NCI-H128 (cell line): Measurements from ENCODE around the gene SASH1.

Source experiments
- DNase-seq: peaks from one replicate; lab custom pipeline; 2025; ENCODE audit not compliant: unreplicated experiment; lab: John Stamatoyannopoulos, UW

The SASH1 gene

GRCh38 chr6:148430897-148431296 is 88.3 kb downstream of the SASH1 start:
- peak; percentile 51 for DNase-seq

GRCh38 chr6:148431413-148431812 is 88.8 kb downstream of the SASH1 start:
- DNase-seq = no peak

- DNase-seq = no peak
Measured at GRCh38 chr6:148431840-148432239, 89.2 kb downstream of the SASH1 start.

GRCh38 chr6:148432462-148433195 is 90.0 kb downstream of the SASH1 start:
- no peak for DNase-seq

- DNase-seq = no peak
Measured at GRCh38 chr6:148435386-148435785, 92.7 kb downstream of the SASH1 start.

GRCh38 chr6:148436466-148436865 is 93.8 kb downstream of the SASH1 start:
- DNase-seq = no peak

- DNase-seq = no peak
Measured at GRCh38 chr6:148438632-148439031, 96.0 kb downstream of the SASH1 start.

- DNase-seq = no peak
Measured at GRCh38 chr6:148440016-148440415, 97.4 kb downstream of the SASH1 start.

GRCh38 chr6:148440877-148441453 is 98.3 kb downstream of the SASH1 start:
- no peak for DNase-seq

GRCh38 chr6:148441454-148441911 is 98.8 kb downstream of the SASH1 start:
- DNase-seq = no peak

GRCh38 chr6:148443798-148444560 is 101.3 kb downstream of the SASH1 start:
- no peak for DNase-seq

- no peak for DNase-seq
Measured at GRCh38 chr6:148445116-148445515, 102.5 kb downstream of the SASH1 start.

GRCh38 chr6:148445620-148446019 is 103.0 kb downstream of the SASH1 start:
- no peak for DNase-seq

GRCh38 chr6:148446681-148447080 is 104.0 kb downstream of the SASH1 start:
- DNase-seq = no peak

GRCh38 chr6:148447521-148448230 is 105.0 kb downstream of the SASH1 start:
- no peak for DNase-seq

- no peak for DNase-seq
Measured at GRCh38 chr6:148448369-148449012, 105.9 kb downstream of the SASH1 start.

GRCh38 chr6:148450866-148451265 is 108.2 kb downstream of the SASH1 start:
- DNase-seq = no peak

- DNase-seq = no peak
Measured at GRCh38 chr6:148451690-148452089, 109.1 kb downstream of the SASH1 start.

- no peak for DNase-seq
Measured at GRCh38 chr6:148452876-148453275, 110.2 kb downstream of the SASH1 start.

GRCh38 chr6:148453906-148454305 is 111.3 kb downstream of the SASH1 start:
- no peak for DNase-seq

- no peak for DNase-seq
Measured at GRCh38 chr6:148455225-148455624, 112.6 kb downstream of the SASH1 start.
